ENCODE data around the gene CABP4.
A peak's percentile ranks its signal among the peaks of the same experiment; 100 is the strongest.

The CABP4 gene

GRCh38 chr11:67455054-67455453, at the start of gene CABP4:
TSS of gene CABP4 (plus strand) at chr11:67455354. CDS start at chr11:67455424, 70 bp downstream.
- no peak for DNase-seq

GRCh38 chr11:67405688-67406339, 49.3 kb upstream of the CABP4 start:
- DNase-seq, result no peak

GRCh38 chr11:67406420-67406968, 48.7 kb upstream of the CABP4 start:
- no peak for DNase-seq

GRCh38 chr11:67406969-67407687, 48.0 kb upstream of the CABP4 start:
- DNase-seq, result peak; percentile 54

- DNase-seq, result no peak
Measured at GRCh38 chr11:67407688-67408163, 47.4 kb upstream of the CABP4 start.

GRCh38 chr11:67408437-67409200, 46.5 kb upstream of the CABP4 start:
- DNase-seq, result peak; percentile 53

- peak; percentile 85 for DNase-seq
Measured at GRCh38 chr11:67409261-67409666, 45.9 kb upstream of the CABP4 start.

- DNase-seq, result no peak
Measured at GRCh38 chr11:67409781-67410368, 45.3 kb upstream of the CABP4 start.

GRCh38 chr11:67410369-67410831, 44.8 kb upstream of the CABP4 start:
- DNase-seq, result no peak

GRCh38 chr11:67410984-67411784, 44.0 kb upstream of the CABP4 start:
- no peak for DNase-seq

- peak; percentile 29 for DNase-seq
Measured at GRCh38 chr11:67411785-67412152, 43.4 kb upstream of the CABP4 start.

GRCh38 chr11:67412495-67413179, 42.5 kb upstream of the CABP4 start:
- DNase-seq, result no peak

GRCh38 chr11:67413266-67413849, 41.8 kb upstream of the CABP4 start:
- no peak for DNase-seq

- DNase-seq, result peak; percentile 45
Measured at GRCh38 chr11:67415501-67416304, 39.5 kb upstream of the CABP4 start, which contains the start of gene CARNS1. TSS of gene CARNS1 (plus strand) at chr11:67415678. CDS start at chr11:67416200, 522 bp downstream.

GRCh38 chr11:67416416-67417335, 38.5 kb upstream of the CABP4 start:
- peak; percentile 93 for DNase-seq

GRCh38 chr11:67417425-67417824, 37.7 kb upstream of the CABP4 start:
- peak; percentile 2 for DNase-seq

- peak; percentile 68 for DNase-seq
Measured at GRCh38 chr11:67418476-67419281, 36.5 kb upstream of the CABP4 start.

All from CD4-positive, alpha-beta T cell treated with Interleukin-6 for 4 hours (primary cell).